Measurements from ENCODE around the gene UBXN6.

UBXN6 gene

GRCh38 chr19:4472174-4472974 is 14.8 kb upstream of the UBXN6 start, which contains the start of gene HDGFL2:
Gene HDGFL2, plus strand, starts transcription at chr19:4472297. Its CDS starts 54 bp downstream, at chr19:4472351.
- H3K4me3 ChIP-seq (replicated peaks; ENCODE audit: low read depth, low read length): peak within 1 kb of the TSS; percentile 91
- no peak for DNase-seq (ENCODE audit: extremely low read depth, low read depth)
- TF ChIP-seq, protein P1, sequence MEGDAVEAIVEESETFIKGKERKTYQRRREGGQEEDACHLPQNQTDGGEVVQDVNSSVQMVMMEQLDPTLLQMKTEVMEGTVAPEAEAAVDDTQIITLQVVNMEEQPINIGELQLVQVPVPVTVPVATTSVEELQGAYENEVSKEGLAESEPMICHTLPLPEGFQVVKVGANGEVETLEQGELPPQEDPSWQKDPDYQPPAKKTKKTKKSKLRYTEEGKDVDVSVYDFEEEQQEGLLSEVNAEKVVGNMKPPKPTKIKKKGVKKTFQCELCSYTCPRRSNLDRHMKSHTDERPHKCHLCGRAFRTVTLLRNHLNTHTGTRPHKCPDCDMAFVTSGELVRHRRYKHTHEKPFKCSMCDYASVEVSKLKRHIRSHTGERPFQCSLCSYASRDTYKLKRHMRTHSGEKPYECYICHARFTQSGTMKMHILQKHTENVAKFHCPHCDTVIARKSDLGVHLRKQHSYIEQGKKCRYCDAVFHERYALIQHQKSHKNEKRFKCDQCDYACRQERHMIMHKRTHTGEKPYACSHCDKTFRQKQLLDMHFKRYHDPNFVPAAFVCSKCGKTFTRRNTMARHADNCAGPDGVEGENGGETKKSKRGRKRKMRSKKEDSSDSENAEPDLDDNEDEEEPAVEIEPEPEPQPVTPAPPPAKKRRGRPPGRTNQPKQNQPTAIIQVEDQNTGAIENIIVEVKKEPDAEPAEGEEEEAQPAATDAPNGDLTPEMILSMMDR (IDR thresholded peaks at IDR 0.05; ENCODE audit: low read depth, low read length, missing control alignments): no peak

GRCh38 chr19:4471403-4472173 is 14.0 kb upstream of the UBXN6 start:
- peak overlapping the region; percentile 63 for H3K4me3 ChIP-seq (replicated peaks; ENCODE audit: low read depth, low read length)
- TF ChIP-seq, protein P1 (IDR thresholded peaks at IDR 0.05; ENCODE audit: low read depth, low read length, missing control alignments): no peak
- DNase-seq (ENCODE audit: extremely low read depth, low read depth): peak; percentile 100

DNA sequence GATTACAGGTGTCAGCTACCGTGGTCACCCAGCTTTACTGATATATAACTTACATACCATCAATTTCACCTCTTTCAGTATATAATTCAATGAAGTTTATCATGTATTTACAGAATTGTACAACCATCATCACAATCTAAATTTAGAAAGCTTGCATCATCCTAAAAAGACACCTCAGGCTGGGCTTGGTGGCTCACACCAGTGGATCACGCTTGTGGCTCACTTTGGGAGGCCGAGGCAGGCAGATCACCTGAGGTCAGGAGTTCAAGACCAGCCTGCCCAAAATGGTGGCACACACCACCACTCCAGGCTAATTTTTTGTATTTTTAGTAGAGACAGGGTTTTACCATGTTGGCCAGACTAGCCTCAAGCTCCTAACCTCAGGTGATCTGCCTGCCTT is 10.2 kb upstream of the UBXN6 start:
- TF ChIP-seq, protein P1 (IDR thresholded peaks at IDR 0.05; ENCODE audit: low read depth, low read length, missing control alignments): no peak
- no peak overlapping the region for H3K4me3 ChIP-seq (replicated peaks; ENCODE audit: low read depth, low read length)

GRCh38 chr19:4464815-4465581 is 7.4 kb upstream of the UBXN6 start:
- TF ChIP-seq, protein P1 (IDR thresholded peaks at IDR 0.05; ENCODE audit: low read depth, low read length, missing control alignments): no peak

More for the DNA sequence above, 10.2 kb upstream of the UBXN6 start:
- DNase-seq (ENCODE audit: extremely low read depth, low read depth): no peak

GRCh38 chr19:4456843-4457653 is 546 bp downstream of the UBXN6 start:
- peak overlapping the region; percentile 81 for H3K4me3 ChIP-seq (replicated peaks; ENCODE audit: low read depth, low read length)
- no peak for DNase-seq (ENCODE audit: extremely low read depth, low read depth)
- TF ChIP-seq, protein P1 (IDR thresholded peaks at IDR 0.05; ENCODE audit: low read depth, low read length, missing control alignments): no peak

More at GRCh38 chr19:4464815-4465581, 7.4 kb upstream of the UBXN6 start:
- no peak overlapping the region for H3K4me3 ChIP-seq (replicated peaks; ENCODE audit: low read depth, low read length)
- DNase-seq (ENCODE audit: extremely low read depth, low read depth): no peak

DNA sequence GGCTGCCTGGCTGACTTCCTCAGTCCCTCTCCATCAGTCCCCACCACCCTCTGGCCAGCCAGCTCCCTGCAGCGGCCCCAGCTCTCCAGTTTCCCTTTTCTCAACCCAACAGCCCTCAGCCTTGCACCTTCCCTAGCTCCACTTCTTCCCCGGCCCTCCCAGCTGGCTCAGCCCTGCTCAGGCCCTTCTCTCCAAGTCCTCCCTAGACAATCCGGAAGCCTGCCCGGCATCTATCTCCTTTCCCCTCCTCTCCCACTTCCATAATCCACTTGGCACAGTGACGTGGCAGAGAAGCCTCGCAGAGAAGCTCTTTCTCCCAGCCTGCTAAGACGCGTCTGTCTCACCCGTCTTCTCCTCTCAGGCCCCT is 1.1 kb downstream of the UBXN6 start:
- DNase-seq (ENCODE audit: extremely low read depth, low read depth): no peak
- TF ChIP-seq, protein P1 (IDR thresholded peaks at IDR 0.05; ENCODE audit: low read depth, low read length, missing control alignments): no peak
- peak overlapping the region; percentile 81 for H3K4me3 ChIP-seq (replicated peaks; ENCODE audit: low read depth, low read length)

Measured in HFF-Myc (cell line).